RWPE1 (cell line): ENCODE results near the gene SIKE1.

Experiments used
- CTCF ChIA-PET: fragments of 350-600 bp; sonication (Branson Sonifier 250); formaldehyde crosslinking; extraction: SDS; loops from one replicate; lab custom pipeline; 2021; lab: Yijun Ruan, JAX
- POLR2A ChIA-PET: fragments of 400-600 bp; formaldehyde crosslinking; extraction: SDS; loops from one replicate; lab custom pipeline; 2020; ENCODE audit warnings: antibody characterized with exemption; ENCODE audit not compliant: low non-redundant PET; lab: Yijun Ruan, JAX
- DNase-seq: peaks from one replicate; pipeline ENCODE4 v3.0.0; 2012; ENCODE audit warnings: low spot score
- H3K27ac ChIP-seq: fragments of 450-650 bp; 2 replicates; pipeline ENCODE4 v1.5.1; 2017
- CTCF ChIP-seq: fragments of 450-650 bp; conservative IDR thresholded peaks from 2 replicates; pipeline ENCODE4 v1.5.1; 2017; ENCODE audit warnings: low read depth, mild to moderate bottlenecking

The SIKE1 gene

GRCh38 chr1:114770989-114771388 lies 9.5 kb downstream of the SIKE1 start:
- ChIA-PET CTCF (no interaction called here), POLR2A (no interaction called here)
- H3K27ac ChIP-seq: no peak overlapping the region
- no peak for TF ChIP-seq CTCF
- DNase-seq: no peak

GRCh38 chr1:114764689-114765088 lies 15.8 kb downstream of the SIKE1 start:
- CTCF ChIA-PET: interaction anchor here (1.2 kb wide), 1 partner anchor 54 kb away, joined by 3 read pairs; no protein-coding TSS in a partner anchor
- H3K27ac ChIP-seq: no peak overlapping the region
- no peak for TF ChIP-seq CTCF
- POLR2A ChIA-PET: no interaction called here
- DNase-seq: no peak

- peak overlapping the region; percentile 91 for H3K27ac ChIP-seq
- POLR2A ChIA-PET: interaction anchor here (0.8 kb wide), 1 partner anchor 64 kb away, joined by 5 read pairs; no protein-coding TSS in a partner anchor
- DNase-seq: peak; percentile 25
- TF ChIP-seq CTCF: no peak
- CTCF ChIA-PET: no interaction called here
Measured at GRCh38 chr1:114758256-114758832, 22.1 kb downstream of the SIKE1 start.

GRCh38 chr1:114757455-114758255 lies 22.8 kb downstream of the SIKE1 start, which contains the start of gene CSDE1:
Gene CSDE1, minus strand, starts transcription at chr1:114757984. Its CDS starts 18,094 bp downstream, at chr1:114739890.
- POLR2A ChIA-PET: interaction anchor here (0.7 to 1.0 kb wide), 3 partner anchors 38 to 64 kb away, joined by 3 to 5 read pairs (median 4); no protein-coding TSS in a partner anchor
- CTCF ChIA-PET: no interaction called here
- DNase-seq: peak; percentile 95
- H3K27ac ChIP-seq: peak within 1 kb of the TSS; percentile 91
- TF ChIP-seq CTCF: peak; percentile 58

GRCh38 chr1:114756949-114757454 lies 23.5 kb downstream of the SIKE1 start:
- TF ChIP-seq CTCF: no peak
- POLR2A ChIA-PET: interaction anchor here (1.0 kb wide), 1 partner anchor 42 kb away, joined by 4 read pairs; no protein-coding TSS in a partner anchor
- DNase-seq: peak; percentile 62
- CTCF ChIA-PET: no interaction called here
- H3K27ac ChIP-seq: peak overlapping the region; percentile 91
